MM.1S (cell line): Measurements from ENCODE around the gene SCYGR7.

Experiments used
- DNase-seq: peaks from one replicate; pipeline ENCODE4 v3.0.0-alpha.2; 2015
- H2AFZ ChIP-seq: fragments of 300-600 bp; sonication (generic); 2 replicates; pipeline ENCODE4 v1.6.0; 2016; ENCODE audit warnings: antibody characterized with exemption, low read length
- H3F3A ChIP-seq: fragments of 300-600 bp; sonication (generic); 2 replicates; pipeline ENCODE4 v1.6.1; 2016; ENCODE audit warnings: mild to moderate bottlenecking, antibody characterized with exemption, low read length, moderate library complexity, mixed read lengths; ENCODE audit not compliant: insufficient read depth
- H3K27ac ChIP-seq: fragments of 300-600 bp; sonication (generic); 2 replicates; pipeline ENCODE4 v1.5.1; 2016; ENCODE audit warnings: mild to moderate bottlenecking, low read length
- H3K27me3 ChIP-seq: fragments of 300-600 bp; sonication (generic); replicated peaks from 2 replicates; pipeline ENCODE4 v1.6.0; 2016; ENCODE audit warnings: low read length; ENCODE audit not compliant: insufficient read depth
- H3K36me3 ChIP-seq: fragments of 300-600 bp; sonication (generic); replicated peaks from 2 replicates; pipeline ENCODE4 v1.6.1; 2016; ENCODE audit warnings: mild to moderate bottlenecking, low read length, mixed read lengths; ENCODE audit not compliant: insufficient read depth
- H3K4me1 ChIP-seq: fragments of 300-600 bp; sonication (generic); 2 replicates; pipeline ENCODE4 v1.6.1; 2016; ENCODE audit warnings: low read length, mixed read lengths
- H3K4me2 ChIP-seq: fragments of 300-600 bp; sonication (generic); 2 replicates; pipeline ENCODE4 v1.6.0; 2016; ENCODE audit warnings: low read depth, low read length
- H3K4me3 ChIP-seq: fragments of 300-600 bp; sonication (generic); 2 replicates; pipeline ENCODE4 v1.5.1; 2016; ENCODE audit warnings: low read length, mixed read lengths
- H3K79me2 ChIP-seq: fragments of 300-600 bp; sonication (generic); 2 replicates; pipeline ENCODE4 v1.6.1; 2016; ENCODE audit warnings: mixed run types, low read length, mixed read lengths
- H3K9ac ChIP-seq: fragments of 300-600 bp; sonication (generic); 2 replicates; pipeline ENCODE4 v1.6.1; 2016; ENCODE audit warnings: low read length, mixed read lengths
- H3K9me2 ChIP-seq: fragments of 300-600 bp; sonication (generic); replicated peaks from 2 replicates; pipeline ENCODE4 v1.6.1; 2016; ENCODE audit warnings: mild to moderate bottlenecking, low read length, mixed read lengths; ENCODE audit not compliant: insufficient read depth
- H3K9me3 ChIP-seq: fragments of 300-600 bp; sonication (generic); replicated peaks from 2 replicates; pipeline ENCODE4 v1.6.1; 2016; ENCODE audit warnings: mild to moderate bottlenecking, low read length, mixed read lengths; ENCODE audit not compliant: insufficient read depth
- H4K20me1 ChIP-seq: fragments of 300-600 bp; sonication (generic); 2 replicates; pipeline ENCODE4 v1.6.1; 2016; ENCODE audit warnings: mild to moderate bottlenecking, low read length, moderate library complexity, mixed read lengths; ENCODE audit not compliant: insufficient read depth
- EZH2 ChIP-seq: fragments of 300-600 bp; sonication (generic); optimal IDR thresholded peaks from 2 replicates; pipeline ENCODE3; 2017; ENCODE audit warnings: low read depth, mild to moderate bottlenecking, antibody characterized with exemption, low read length, mixed read lengths
- EZH2phosphoT487 ChIP-seq: fragments of 300-600 bp; sonication (generic); IDR thresholded peaks from 2 replicates; pipeline ENCODE4 v1.6.1; 2018; ENCODE audit warnings: antibody characterized with exemption, low read length
- TF ChIP-seq, protein P1 (sequence below): fragments of 300-600 bp; sonication (generic); IDR thresholded peaks from 2 replicates; pipeline ENCODE4 v1.5.1; 2016; ENCODE audit warnings: antibody characterized with exemption, low read length, mixed read lengths

Gene SCYGR7

DNA sequence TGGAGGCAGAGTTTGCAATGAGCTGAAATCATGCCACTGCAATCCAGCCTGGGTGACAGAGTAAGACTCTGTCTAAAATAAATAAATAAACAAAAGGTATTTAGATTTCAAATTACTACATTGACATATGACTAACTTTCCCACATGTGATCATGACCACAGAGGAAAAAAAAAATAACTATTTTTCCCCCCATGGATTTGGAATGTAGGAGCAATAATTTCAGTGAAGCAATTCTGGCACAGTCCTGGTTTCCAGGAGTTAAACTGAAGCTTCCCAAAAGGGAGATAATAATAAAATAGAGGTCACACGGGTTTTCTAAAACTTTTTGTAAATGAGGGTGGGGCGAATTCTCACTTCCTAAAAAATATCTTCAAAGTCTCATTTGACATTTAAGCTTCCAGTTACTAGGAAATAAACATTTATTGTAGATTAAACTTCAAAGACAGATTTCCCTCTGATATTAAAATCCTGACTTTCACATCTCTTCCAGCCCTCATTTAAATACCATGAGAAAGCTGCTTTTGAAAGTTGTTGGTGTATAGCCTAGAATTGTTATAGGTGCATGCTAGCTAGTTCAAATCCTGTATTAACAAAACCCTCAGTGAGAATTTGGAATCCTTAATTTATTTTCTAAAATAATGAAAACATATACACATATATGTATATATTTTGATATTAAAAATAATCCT lies 31.0 kb upstream of the SCYGR7 start:
- TF ChIP-seq, protein P1, sequence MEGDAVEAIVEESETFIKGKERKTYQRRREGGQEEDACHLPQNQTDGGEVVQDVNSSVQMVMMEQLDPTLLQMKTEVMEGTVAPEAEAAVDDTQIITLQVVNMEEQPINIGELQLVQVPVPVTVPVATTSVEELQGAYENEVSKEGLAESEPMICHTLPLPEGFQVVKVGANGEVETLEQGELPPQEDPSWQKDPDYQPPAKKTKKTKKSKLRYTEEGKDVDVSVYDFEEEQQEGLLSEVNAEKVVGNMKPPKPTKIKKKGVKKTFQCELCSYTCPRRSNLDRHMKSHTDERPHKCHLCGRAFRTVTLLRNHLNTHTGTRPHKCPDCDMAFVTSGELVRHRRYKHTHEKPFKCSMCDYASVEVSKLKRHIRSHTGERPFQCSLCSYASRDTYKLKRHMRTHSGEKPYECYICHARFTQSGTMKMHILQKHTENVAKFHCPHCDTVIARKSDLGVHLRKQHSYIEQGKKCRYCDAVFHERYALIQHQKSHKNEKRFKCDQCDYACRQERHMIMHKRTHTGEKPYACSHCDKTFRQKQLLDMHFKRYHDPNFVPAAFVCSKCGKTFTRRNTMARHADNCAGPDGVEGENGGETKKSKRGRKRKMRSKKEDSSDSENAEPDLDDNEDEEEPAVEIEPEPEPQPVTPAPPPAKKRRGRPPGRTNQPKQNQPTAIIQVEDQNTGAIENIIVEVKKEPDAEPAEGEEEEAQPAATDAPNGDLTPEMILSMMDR, result no peak
- TF ChIP-seq EZH2 (no peak), EZH2phosphoT487 (no peak)
- DNase-seq, result no peak
- no peak overlapping the region for H3K27ac ChIP-seq
- no peaks in the 10 kb centered on the region for H3K79me2 ChIP-seq
- H3K27me3 ChIP-seq, result no peaks in the 10 kb centered on the region
- H4K20me1 ChIP-seq, result no peaks in the 10 kb centered on the region
- H2AFZ ChIP-seq, result no peak overlapping the region
- H3K9me3 ChIP-seq, result no peaks in the 10 kb centered on the region
- H3K36me3 ChIP-seq, result no peaks in the 10 kb centered on the region
- no peaks in the 10 kb centered on the region for H3K4me1 ChIP-seq
- no peak overlapping the region for H3K9ac ChIP-seq
- H3F3A ChIP-seq, result no peaks in the 10 kb centered on the region
- no peaks in the 10 kb centered on the region; the same call in 1 of the 2 replicates for H3K9me2 ChIP-seq
- no peak overlapping the region for H3K4me3 ChIP-seq
- H3K4me2 ChIP-seq, result no peak overlapping the region

DNA sequence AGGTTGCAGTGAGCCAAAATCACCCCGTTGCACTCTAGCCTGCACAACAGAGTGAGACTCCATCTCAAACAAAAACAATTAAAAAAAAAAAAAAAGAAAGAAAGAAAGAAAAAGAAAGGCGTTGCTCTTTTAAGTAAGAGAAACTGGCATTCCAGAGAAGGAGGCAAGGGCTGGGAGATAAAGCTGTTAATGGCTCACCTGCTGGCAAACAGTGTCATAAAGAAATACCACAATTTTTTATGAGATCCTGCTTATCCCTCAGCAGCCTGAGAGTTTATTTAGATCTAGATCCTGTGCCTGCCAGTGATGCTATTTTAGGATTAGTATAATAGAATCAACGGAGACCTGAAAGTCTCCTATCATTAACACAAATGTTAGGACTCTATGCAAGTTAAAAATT lies 26.6 kb upstream of the SCYGR7 start:
- Histone ChIP-seq H3K9me3 (no peaks in the 10 kb centered on the region), H3K79me2 (no peaks in the 10 kb centered on the region), H3F3A (no peaks in the 10 kb centered on the region), H3K36me3 (no peaks in the 10 kb centered on the region), H3K4me2 (no peak overlapping the region), H3K27ac (no peak overlapping the region), H3K9ac (no peak overlapping the region), H4K20me1 (no peaks in the 10 kb centered on the region), H3K27me3 (no peaks in the 10 kb centered on the region), H3K4me1 (no peaks in the 10 kb centered on the region), H2AFZ (no peak overlapping the region), H3K4me3 (no peak overlapping the region), H3K9me2 (no peaks in the 10 kb centered on the region)
- TF ChIP-seq EZH2 (no peak), EZH2phosphoT487 (no peak)
- TF ChIP-seq, protein P1, result no peak
- DNase-seq, result no peak

DNA sequence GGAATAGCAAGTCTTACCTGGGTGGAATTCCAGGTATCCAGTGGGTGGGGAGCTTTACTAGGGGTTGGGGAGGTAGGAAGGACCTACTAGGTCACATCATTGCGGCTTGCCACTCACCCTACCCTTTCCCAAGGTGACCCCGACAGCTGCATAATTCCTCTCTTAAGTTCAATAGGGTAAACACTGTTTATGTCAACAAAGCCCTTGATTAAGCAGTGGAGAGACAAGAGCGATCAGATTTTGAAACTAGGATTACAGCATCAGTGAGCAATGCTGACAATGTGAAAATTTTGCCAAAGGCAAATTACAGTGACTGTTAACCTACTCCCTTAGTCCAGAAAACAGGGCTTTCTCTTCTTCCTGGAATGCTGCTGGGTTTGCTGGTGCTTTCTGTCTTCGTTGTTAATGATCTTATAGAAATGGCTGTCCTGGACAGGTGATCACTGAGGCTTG lies 24.8 kb upstream of the SCYGR7 start:
- no peaks in the 10 kb centered on the region for H3K79me2 ChIP-seq
- H3K9me2 ChIP-seq, result no peaks in the 10 kb centered on the region
- H3K36me3 ChIP-seq, result no peaks in the 10 kb centered on the region
- no peak overlapping the region for H3K27ac ChIP-seq
- no peak for DNase-seq
- H3K27me3 ChIP-seq, result no peaks in the 10 kb centered on the region
- no peak for TF ChIP-seq EZH2
- no peak for TF ChIP-seq EZH2phosphoT487
- TF ChIP-seq, protein P1, result no peak
- H3F3A ChIP-seq, result no peaks in the 10 kb centered on the region
- H3K9me3 ChIP-seq, result no peaks in the 10 kb centered on the region
- no peak overlapping the region for H3K4me2 ChIP-seq
- H3K4me1 ChIP-seq, result no peaks in the 10 kb centered on the region
- H2AFZ ChIP-seq, result no peak overlapping the region
- H3K9ac ChIP-seq, result no peak overlapping the region
- H3K4me3 ChIP-seq, result no peak overlapping the region
- no peaks in the 10 kb centered on the region for H4K20me1 ChIP-seq
